Epithelial cell of proximal tubule (primary cell): Measurements from ENCODE around the gene HSPB7. TPM values are rescaled to one million over a fixed set of nuclear protein-coding genes. Genes with fewer than 3 reads are reported as not detected.

Experiments
- DNase-seq: peaks from one replicate; pipeline ENCODE4 v3.0.0-alpha.2; 2011; ENCODE audit warnings: low read depth
- H3K4me3 ChIP-seq: 2 replicates; pipeline ENCODE4 v1.5.1; 2011; ENCODE audit warnings: low read depth, mild to moderate bottlenecking, low read length
- CTCF ChIP-seq: conservative IDR thresholded peaks from 2 replicates; pipeline ENCODE4 v1.5.1; 2012; ENCODE audit warnings: low read depth, mild to moderate bottlenecking, low read length
- total RNA-seq: library from RNA; depleted of rRNA; stranded (reverse); fragments of >200 nt; gene quantifications from 2 replicates; pipeline ENCODE4 v1.2.3, GENCODE V29; 2015

Gene HSPB7
- total RNA-seq, 1 donor from 2014 or later: not detected

GRCh38 chr1:16014509-16015482 lies 3.0 kb downstream of the HSPB7 start:
- DNase-seq: no peak
- no peak overlapping the region for H3K4me3 ChIP-seq
- TF ChIP-seq CTCF: no peak

GRCh38 chr1:16013908-16014258 lies 4.0 kb downstream of the HSPB7 start:
- no peak for TF ChIP-seq CTCF
- no peak for DNase-seq
- no peak overlapping the region for H3K4me3 ChIP-seq

- DNase-seq: no peak
Measured at GRCh38 chr1:16013220-16013907, 4.5 kb downstream of the HSPB7 start.

GRCh38 chr1:16012590-16013219 lies 5.1 kb downstream of the HSPB7 start:
- DNase-seq: no peak
- TF ChIP-seq CTCF: peak; percentile 20
- H3K4me3 ChIP-seq: peak overlapping the region; percentile 44

More at GRCh38 chr1:16013220-16013907, 4.5 kb downstream of the HSPB7 start:
- TF ChIP-seq CTCF: no peak
- H3K4me3 ChIP-seq: peak overlapping the region; percentile 44

GRCh38 chr1:16011936-16012589 lies 5.8 kb downstream of the HSPB7 start:
- DNase-seq: no peak
- no peak for TF ChIP-seq CTCF
- H3K4me3 ChIP-seq: peak overlapping the region; percentile 44

GRCh38 chr1:16010837-16011236 lies 7.0 kb downstream of the HSPB7 start:
- no peak for DNase-seq
- TF ChIP-seq CTCF: no peak
- no peak overlapping the region for H3K4me3 ChIP-seq
